Suprapubic skin (tissue), 4 donors: ENCODE measurements around the gene VILL. TPM values are rescaled to one million over a fixed set of nuclear protein-coding genes. Genes with fewer than 3 reads are reported as not detected.

Experiments
- DNase-seq, 2 donors: peaks; one replicate each; pipeline ENCODE4 v3.0.0-alpha.2; 2019; ENCODE audit warnings: low spot score in 2 of 2
- H3K27ac ChIP-seq: fragments of 200-600 bp; sonication (generic); one replicate; pipeline ENCODE4 v1.5.1; 2019
- H3K27me3 ChIP-seq: fragments of 200-600 bp; sonication (generic); one replicate; pipeline ENCODE4 v1.5.1; 2019
- H3K36me3 ChIP-seq: fragments of 200-600 bp; sonication (generic); one replicate; pipeline ENCODE4 v1.5.1; 2019
- H3K4me1 ChIP-seq: fragments of 200-600 bp; sonication (generic); one replicate; pipeline ENCODE4 v1.5.1; 2019
- H3K4me3 ChIP-seq: fragments of 200-600 bp; sonication (generic); one replicate; pipeline ENCODE4 v1.5.1; 2019; ENCODE audit warnings: mild to moderate bottlenecking
- H3K9me3 ChIP-seq: fragments of 200-600 bp; sonication (generic); one replicate; pipeline ENCODE4 v1.5.1; 2019
- CTCF ChIP-seq, 2 donors: fragments of 200-600 bp in 1 of 2; fragments of 450-650 bp in 1 of 2; sonication (generic) in 1 of 2; IDR thresholded peaks; one replicate each; pipeline ENCODE4 v1.5.1; 2016 to 2019; ENCODE audit warnings: antibody characterized with exemption in 2 of 2, mild to moderate bottlenecking in 1 of 2, moderate library complexity in 1 of 2
- EP300 ChIP-seq: sonication (generic); formaldehyde crosslinking; IDR thresholded peaks from one replicate; pipeline ENCODE4 v1.6.1; 2017; ENCODE audit warnings: antibody characterized with exemption
- POLR2A ChIP-seq, 2 donors: fragments of 450-650 bp; IDR thresholded peaks; one replicate each; pipeline ENCODE4 v1.6.1; 2017; ENCODE audit warnings: antibody characterized with exemption in 2 of 2, mild to moderate bottlenecking in 2 of 2, moderate library complexity in 2 of 2
- POLR2AphosphoS5 ChIP-seq, 3 donors: sonication (generic); formaldehyde crosslinking; IDR thresholded peaks; one replicate each; pipeline ENCODE4 v1.6.1; 2017; ENCODE audit warnings: antibody characterized with exemption in 3 of 3
- WGBS: methylation state at CpG from one replicate; pipeline ENCODE4 v1.1.5; 2018; 5-methylcytosine and 5-hydroxymethylcytosine counted together
- total RNA-seq, 4 donors: library from RNA; depleted of rRNA; stranded (reverse); fragments of >200 nt; gene quantifications; one replicate each; pipeline ENCODE4 v1.1.0, GENCODE V29; 2016

VILL gene
- total RNA-seq, 4 donors from 2014 or later, result 13.2 to 16.7 (median 15.0) TPM

GRCh38 chr3:38006445-38006995 lies 15.9 kb downstream of the VILL start:
- 100% methylated on average over 1 of the region's 16 CpGs for WGBS
- TF ChIP-seq POLR2AphosphoS5 (IDR thresholded peaks at IDR 0.05) (no peak), EP300 (no peak), POLR2A (IDR thresholded peaks at IDR 0.05) (no peak), CTCF (IDR thresholded peaks at IDR 0.05) (no peak)
- Histone ChIP-seq H3K27me3 (no peaks in the 10 kb centered on the region), H3K36me3 (peaks cover 69% of the 10 kb centered on the region), H3K9me3 (no peaks in the 10 kb centered on the region), H3K27ac (peak overlapping the region; percentile 66), H3K4me1 (peaks cover 29% of the 10 kb centered on the region), H3K4me3 (no peak overlapping the region)
- no peak for DNase-seq

- H3K27ac ChIP-seq, result no peak overlapping the region
- H3K4me3 ChIP-seq, result no peak overlapping the region
- TF ChIP-seq CTCF (IDR thresholded peaks at IDR 0.05), result no peak
- TF ChIP-seq POLR2A (IDR thresholded peaks at IDR 0.05), result no peak
- TF ChIP-seq EP300, result no peak
- no peak for TF ChIP-seq POLR2AphosphoS5 (IDR thresholded peaks at IDR 0.05)
- no peaks in the 10 kb centered on the region for H3K9me3 ChIP-seq
- H3K36me3 ChIP-seq, result peaks cover 61% of the 10 kb centered on the region
- 91% methylated on average over 7 of the region's 7 CpGs for WGBS
- peaks cover 29% of the 10 kb centered on the region for H3K4me1 ChIP-seq
- no peaks in the 10 kb centered on the region for H3K27me3 ChIP-seq
- DNase-seq, result no peak
Measured at GRCh38 chr3:38007754-38008090, 17.1 kb downstream of the VILL start.

- no peaks in the 10 kb centered on the region for H3K27me3 ChIP-seq
- 88% methylated on average over 4 of the region's 19 CpGs for WGBS
- no peak overlapping the region for H3K4me3 ChIP-seq
- H3K4me1 ChIP-seq, result peaks cover 26% of the 10 kb centered on the region
- TF ChIP-seq EP300 (no peak), POLR2AphosphoS5 (IDR thresholded peaks at IDR 0.05) (no peak), CTCF (IDR thresholded peaks at IDR 0.05) (no peak)
- peaks cover 61% of the 10 kb centered on the region for H3K36me3 ChIP-seq
- H3K27ac ChIP-seq, result no peak overlapping the region
- no peaks in the 10 kb centered on the region for H3K9me3 ChIP-seq
- no peak for DNase-seq
Measured at GRCh38 chr3:38008191-38008701, 17.7 kb downstream of the VILL start.

GRCh38 chr3:38008971-38009580 lies 18.5 kb downstream of the VILL start:
- TF ChIP-seq EP300 (no peak), CTCF (IDR thresholded peaks at IDR 0.05) (no peak), POLR2AphosphoS5 (IDR thresholded peaks at IDR 0.05) (no peak), POLR2A (IDR thresholded peaks at IDR 0.05) (no peak)
- Histone ChIP-seq H3K4me1 (peaks cover 21% of the 10 kb centered on the region), H3K4me3 (no peak overlapping the region), H3K9me3 (no peaks in the 10 kb centered on the region), H3K36me3 (peaks cover 68% of the 10 kb centered on the region), H3K27ac (no peak overlapping the region), H3K27me3 (no peaks in the 10 kb centered on the region)
- no peak for DNase-seq
- WGBS, result 87% methylated on average over 10 of the region's 16 CpGs

GRCh38 chr3:38009807-38010591 lies 19.4 kb downstream of the VILL start:
- Histone ChIP-seq H3K4me1 (peaks cover 11% of the 10 kb centered on the region), H3K27ac (no peak overlapping the region), H3K4me3 (no peak overlapping the region), H3K9me3 (no peaks in the 10 kb centered on the region), H3K27me3 (no peaks in the 10 kb centered on the region), H3K36me3 (peaks cover 76% of the 10 kb centered on the region)
- no peak for DNase-seq
- no peak for TF ChIP-seq POLR2A (IDR thresholded peaks at IDR 0.05)
- no peak for TF ChIP-seq EP300
- TF ChIP-seq CTCF (IDR thresholded peaks at IDR 0.05), result no peak
- TF ChIP-seq POLR2AphosphoS5 (IDR thresholded peaks at IDR 0.05), result no peak
- whole genome bisulfite sequencing, result 92% methylated on average over 14 of the region's 27 CpGs
